NCI-H2227 treated with DMSO at 0.1 percent for 48 hours (cell line): Measurements from ENCODE around the gene TEX35.

Experiments
- DNase-seq: peaks from one replicate; lab custom pipeline; 2025; lab: John Stamatoyannopoulos, UW

TEX35 gene

GRCh38 chr1:178518894-178519293, 6.0 kb downstream of the TEX35 start:
- no peak for DNase-seq

GRCh38 chr1:178520803-178521202, 7.9 kb downstream of the TEX35 start:
- DNase-seq = no peak

- no peak for DNase-seq
Measured at GRCh38 chr1:178521241-178521640, 8.3 kb downstream of the TEX35 start.

GRCh38 chr1:178527117-178527516, 14.2 kb downstream of the TEX35 start:
- no peak for DNase-seq

GRCh38 chr1:178528228-178528952, 15.5 kb downstream of the TEX35 start:
- no peak for DNase-seq

GRCh38 chr1:178528953-178529335, 16.0 kb downstream of the TEX35 start:
- no peak for DNase-seq

GRCh38 chr1:178529364-178530036, 16.6 kb downstream of the TEX35 start:
- no peak for DNase-seq

GRCh38 chr1:178530037-178530402, 17.1 kb downstream of the TEX35 start:
- DNase-seq = no peak

- no peak for DNase-seq
Measured at GRCh38 chr1:178530502-178530901, 17.6 kb downstream of the TEX35 start.

GRCh38 chr1:178531887-178532286, 19.0 kb downstream of the TEX35 start:
- DNase-seq = no peak

GRCh38 chr1:178532392-178532791, 19.5 kb downstream of the TEX35 start:
- DNase-seq = peak; percentile 76

- DNase-seq = no peak
Measured at GRCh38 chr1:178533121-178533946, 20.4 kb downstream of the TEX35 start.

GRCh38 chr1:178534137-178534868, 21.4 kb downstream of the TEX35 start:
- no peak for DNase-seq

- no peak for DNase-seq
Measured at GRCh38 chr1:178536329-178536728, 23.4 kb downstream of the TEX35 start.

- no peak for DNase-seq
Measured at GRCh38 chr1:178536844-178537371, 24.0 kb downstream of the TEX35 start.

GRCh38 chr1:178537382-178538090, 24.6 kb downstream of the TEX35 start:
- no peak for DNase-seq

GRCh38 chr1:178538192-178538916, 25.4 kb downstream of the TEX35 start:
- no peak for DNase-seq

- no peak for DNase-seq
Measured at GRCh38 chr1:178539291-178539690, 26.4 kb downstream of the TEX35 start.

GRCh38 chr1:178540204-178540603, 27.3 kb downstream of the TEX35 start:
- DNase-seq = no peak

GRCh38 chr1:178540646-178541045, 27.7 kb downstream of the TEX35 start:
- no peak for DNase-seq

GRCh38 chr1:178541379-178541778, 28.5 kb downstream of the TEX35 start:
- no peak for DNase-seq
